IMR-90 (cell line): ENCODE results near the gene PLXDC1. TPM values are rescaled to one million over a fixed set of nuclear protein-coding genes. Genes with fewer than 3 reads are reported as not detected.

Experiments used
- ATAC-seq: fragments of 200-7000 bp; cut with Tn5 transposase; 2 replicates; pipeline ENCODE4 v1.9.1; 2020; ENCODE audit warnings: low read depth, mild to moderate bottlenecking, moderate library complexity
- BruUV-seq: library from RNA; stranded (reverse); fragments of 400-500 nt; replicated peaks from 2 replicates; lab custom pipeline; 2021; lab: Mats Ljungman, UMichigan
- CTCF ChIA-PET: fragments of 300-600 bp; formaldehyde crosslinking; extraction: SDS; loops from one replicate; lab custom pipeline; 2021; ENCODE audit warnings: antibody characterized with exemption; lab: Yijun Ruan, JAX
- POLR2A ChIA-PET: fragments of 300-600 bp; sonication (Branson Sonifier 250); formaldehyde crosslinking; loops from one replicate; lab custom pipeline; 2022; ENCODE audit warnings: antibody characterized with exemption; ENCODE audit not compliant: unreplicated experiment; lab: Charles Lee
- DNase-seq: peaks from one replicate; pipeline ENCODE4 v3.0.0; 2013
- H2AFZ ChIP-seq: replicated peaks from 2 replicates; pipeline ENCODE3; 2013; ENCODE audit warnings: low read length, mild to moderate bottlenecking; ENCODE audit not compliant: poor library complexity
- H2AK5ac ChIP-seq: 2 replicates; pipeline ENCODE4 v1.6.1; 2013; ENCODE audit warnings: low read depth, low read length, inconsistent platforms
- H2AK9ac ChIP-seq: replicated peaks from 2 replicates; pipeline ENCODE3; 2013; ENCODE audit warnings: mild to moderate bottlenecking, low read depth, low read length, moderate library complexity; ENCODE audit not compliant: poor library complexity
- H2BK120ac ChIP-seq: 2 replicates; pipeline ENCODE4 v1.6.1; 2013; ENCODE audit warnings: low read depth, low read length, inconsistent platforms
- H2BK15ac ChIP-seq: 3 replicates; pipeline ENCODE4 v1.6.1; 2013; ENCODE audit warnings: low read depth, low read length, inconsistent platforms
- H2BK20ac ChIP-seq: 2 replicates; pipeline ENCODE4 v1.6.1; 2013; ENCODE audit warnings: low read depth, mild to moderate bottlenecking, inconsistent platforms, low read length, moderate library complexity
- H2BK5ac ChIP-seq: 2 replicates; pipeline ENCODE4 v1.6.1; 2013; ENCODE audit warnings: mild to moderate bottlenecking, low read depth, low read length, inconsistent platforms; ENCODE audit not compliant: poor library complexity, severe bottlenecking
- H3K14ac ChIP-seq: replicated peaks from 2 replicates; pipeline ENCODE4 v1.6.1; 2013; ENCODE audit warnings: low read depth, low read length, inconsistent platforms
- H3K18ac ChIP-seq: 2 replicates; pipeline ENCODE4 v1.6.1; 2013; ENCODE audit warnings: low read depth, low read length, control low read depth
- H3K23ac ChIP-seq: 2 replicates; pipeline ENCODE4 v1.6.1; 2013; ENCODE audit warnings: low read depth, low read length, inconsistent platforms
- H3K27ac ChIP-seq: 2 replicates; pipeline ENCODE4 v1.5.1; 2013; ENCODE audit warnings: mild to moderate bottlenecking, control low read depth, low read length; ENCODE audit not compliant: insufficient read depth
- H3K27me3 ChIP-seq: 2 replicates; pipeline ENCODE4 v1.6.1; 2013; ENCODE audit warnings: low read length; ENCODE audit not compliant: control insufficient read depth, insufficient read depth
- H3K36me3 ChIP-seq: 2 replicates; pipeline ENCODE4 v1.6.1; 2013; ENCODE audit warnings: low read length, mixed read lengths; ENCODE audit not compliant: control insufficient read depth, insufficient read depth
- H3K4ac ChIP-seq: 2 replicates; pipeline ENCODE4 v1.6.1; 2013; ENCODE audit warnings: low read depth, low read length, inconsistent platforms
- H3K4me1 ChIP-seq: 2 replicates; pipeline ENCODE4 v1.6.1; 2013; ENCODE audit warnings: low read length, mixed read lengths; ENCODE audit not compliant: control insufficient read depth, insufficient read depth
- H3K4me2 ChIP-seq: 2 replicates; pipeline ENCODE4 v1.6.1; 2013; ENCODE audit warnings: low read depth, mild to moderate bottlenecking, control low read depth, low read length, moderate library complexity
- H3K4me3 ChIP-seq: 2 replicates; pipeline ENCODE4 v1.5.1; 2013; ENCODE audit warnings: low read depth, mild to moderate bottlenecking, control low read depth, low read length, moderate library complexity; ENCODE audit not compliant: insufficient read depth
- H3K56ac ChIP-seq: 2 replicates; pipeline ENCODE4 v1.6.1; 2013; ENCODE audit warnings: low read length, inconsistent platforms; ENCODE audit not compliant: insufficient read depth; ENCODE audit errors: extremely low read depth
- H3K79me1 ChIP-seq, 2 experiments: 2 replicates each; pipeline ENCODE4 v1.6.1; 2013; ENCODE audit warnings: low read length in 2 of 2, inconsistent platforms in 1 of 2, low read depth in 1 of 2
- H3K9ac ChIP-seq: 2 replicates; pipeline ENCODE4 v1.6.1; 2013; ENCODE audit warnings: low read depth, low read length, control low read depth
- H3K9me1 ChIP-seq: 2 replicates; pipeline ENCODE4 v1.6.1; 2013; ENCODE audit warnings: low read length, inconsistent platforms; ENCODE audit not compliant: insufficient read depth
- H3K9me3 ChIP-seq: 2 replicates; pipeline ENCODE4 v1.6.1; 2013; ENCODE audit warnings: low read length; ENCODE audit not compliant: control insufficient read depth, insufficient read depth
- H4K20me1 ChIP-seq: 2 replicates; pipeline ENCODE4 v1.6.1; 2013; ENCODE audit warnings: low read length, inconsistent platforms; ENCODE audit not compliant: insufficient read depth
- H4K5ac ChIP-seq: 2 replicates; pipeline ENCODE4 v1.6.1; 2013; ENCODE audit warnings: mild to moderate bottlenecking, low read depth, low read length, control low read depth
- H4K8ac ChIP-seq, 2 experiments: 2 replicates each; pipeline ENCODE4 v1.6.1; 2013; ENCODE audit warnings: low read depth in 2 of 2, low read length in 2 of 2, control low read depth in 1 of 2, inconsistent platforms in 1 of 2
- H4K91ac ChIP-seq: 2 replicates; pipeline ENCODE4 v1.6.1; 2013; ENCODE audit warnings: low read depth, low read length, inconsistent platforms; ENCODE audit not compliant: insufficient read depth
- BHLHE40 ChIP-seq: fragments of 150-350 bp; IDR thresholded peaks from 2 replicates; pipeline ENCODE4 v1.6.1; 2016; ENCODE audit warnings: mild to moderate bottlenecking, low read depth, low read length
- CEBPB ChIP-seq: IDR thresholded peaks from 2 replicates; pipeline ENCODE4 v1.6.1; 2012; ENCODE audit warnings: low read depth, low read length, improper control_type of control experiment
- CHD1 ChIP-seq: IDR thresholded peaks from 2 replicates; pipeline ENCODE4 v1.6.1; 2012; ENCODE audit warnings: low read depth, low read length, improper control_type of control experiment
- CTCF ChIP-seq: conservative IDR thresholded peaks from 2 replicates; pipeline ENCODE4 v1.5.1; 2012; ENCODE audit warnings: mild to moderate bottlenecking, low read depth, low read length, improper control_type of control experiment
- ELK1 ChIP-seq: fragments of 150-350 bp; IDR thresholded peaks from 2 replicates; pipeline ENCODE4 v1.6.1; 2016; ENCODE audit warnings: low read depth, mild to moderate bottlenecking, low read length, moderate library complexity, borderline replicate concordance
- FOS ChIP-seq: fragments of 150-350 bp; IDR thresholded peaks from 2 replicates; pipeline ENCODE4 v1.6.1; 2016; ENCODE audit warnings: low read depth, low read length
- MAFK ChIP-seq: IDR thresholded peaks from 2 replicates; pipeline ENCODE4 v1.6.1; 2012; ENCODE audit warnings: low read depth, low read length, improper control_type of control experiment
- MAZ ChIP-seq: IDR thresholded peaks from 2 replicates; pipeline ENCODE4 v1.6.1; 2012; ENCODE audit warnings: low read depth, mild to moderate bottlenecking, low read length, improper control_type of control experiment, moderate library complexity, borderline replicate concordance
- MXI1 ChIP-seq: IDR thresholded peaks from 2 replicates; pipeline ENCODE4 v1.6.1; 2012; ENCODE audit warnings: low read depth, mild to moderate bottlenecking, low read length, moderate library complexity, borderline replicate concordance
- NFE2L2 ChIP-seq: fragments of 150-350 bp; IDR thresholded peaks from 2 replicates; pipeline ENCODE4 v1.6.1; 2016; ENCODE audit warnings: low read depth, mild to moderate bottlenecking, low read length
- POLR2A ChIP-seq: IDR thresholded peaks from 2 replicates; pipeline ENCODE4 v1.6.1; 2012; ENCODE audit warnings: mild to moderate bottlenecking, low read depth, low read length
- RAD21 ChIP-seq: IDR thresholded peaks from 2 replicates; pipeline ENCODE4 v1.6.1; 2012; ENCODE audit warnings: low read length, improper control_type of control experiment
- RCOR1 ChIP-seq: IDR thresholded peaks from 2 replicates; pipeline ENCODE4 v1.6.1; 2012; ENCODE audit warnings: mild to moderate bottlenecking, low read length, improper control_type of control experiment; ENCODE audit not compliant: insufficient replicate concordance
- RFX5 ChIP-seq: IDR thresholded peaks from 2 replicates; pipeline ENCODE4 v1.8.0; 2012; ENCODE audit warnings: low read depth, mild to moderate bottlenecking, low read length, moderate library complexity
- SMC3 ChIP-seq: fragments of 150-350 bp; IDR thresholded peaks from 2 replicates; pipeline ENCODE4 v1.6.1; 2016; ENCODE audit warnings: low read depth, mild to moderate bottlenecking, antibody characterized with exemption, low read length, moderate library complexity
- USF2 ChIP-seq: fragments of 150-350 bp; IDR thresholded peaks from 2 replicates; pipeline ENCODE4 v1.6.1; 2017; ENCODE audit warnings: mild to moderate bottlenecking, antibody characterized with exemption, low read length, low read depth
- WGBS, 2 experiments: methylation state at CpG; one replicate each; pipeline versions ENCODE4 v1.1.5 to v1.1.7; 2013; ENCODE audit warnings: missing lambda C conversion rate in 2 of 2; ENCODE audit not compliant: insufficient read length in 1 of 2; ENCODE audit errors: extremely low coverage in 2 of 2; 5-methylcytosine and 5-hydroxymethylcytosine counted together
- dilution Hi-C: fragments of 300-500 bp; cut with HindIII; formaldehyde crosslinking; loops from one replicate; pipeline ENCODE4 v1.14.3; 2018; ENCODE audit warnings: low sequenced_read_pairs; ENCODE audit not compliant: unreplicated experiment
- in situ Hi-C: fragments of 300-500 bp; cut with MboI; formaldehyde crosslinking; loops from 3 replicates; pipeline ENCODE4 v1.14.3; 2019; ENCODE audit warnings: low sequenced_read_pairs, inconsistent platforms, mixed read lengths
- intact Hi-C: fragments of 100-400 bp; cut with micrococcal nuclease; formaldehyde crosslinking; loops from 2 replicates; pipeline ENCODE4 v1.10.0; 2022
- polyA plus RNA-seq, 3 experiments: library from polyadenylated mRNA; depleted of rRNA; stranded (reverse); fragments of >200 nt; gene quantifications; 2 replicates each; pipeline ENCODE4 v1.2.3, GENCODE V29; 2012; ENCODE audit warnings: low replicate concordance in 1 of 3
- total RNA-seq: library from RNA; depleted of rRNA; stranded (reverse); fragments of >200 nt; gene quantifications from 2 replicates; pipeline ENCODE4 v1.2.3, GENCODE V29; 2012

Gene PLXDC1
- total and polyA plus RNA-seq, 2 of the 4 experiments (the other 2 are of a cell fraction): under 0.01 to 0.50 TPM

GRCh38 chr17:39194985-39195524 lies 43.6 kb upstream of the PLXDC1 start:
- no peak overlapping the region for H3K4me3 ChIP-seq
- intact Hi-C loops (no loop called here), in situ Hi-C loops (no loop called here), dilution Hi-C loops (no loop called here)
- peak overlapping the region; percentile 78 for H2AK5ac ChIP-seq
- no peak overlapping the region for H4K5ac ChIP-seq
- no peaks in the 10 kb centered on the region for H3K27me3 ChIP-seq
- H2BK120ac ChIP-seq: no peak overlapping the region
- no peak overlapping the region for H3K14ac ChIP-seq
- H3K18ac ChIP-seq: no peak overlapping the region
- H3K23ac ChIP-seq: peak overlapping the region; percentile 25; the same call in 1 of the 2 replicates
- no peak for TF ChIP-seq SMC3
- TF ChIP-seq CTCF: no peak
- TF ChIP-seq FOS: no peak
- TF ChIP-seq RFX5: no peak
- TF ChIP-seq MAZ: no peak
- TF ChIP-seq BHLHE40: no peak
- TF ChIP-seq POLR2A: no peak
- TF ChIP-seq CEBPB: no peak
- no peak for TF ChIP-seq NFE2L2
- no peak for TF ChIP-seq CHD1
- TF ChIP-seq MAFK: no peak
- no peak for TF ChIP-seq USF2
- TF ChIP-seq MXI1: no peak
- no peak for TF ChIP-seq RAD21
- no peak for TF ChIP-seq RCOR1
- TF ChIP-seq ELK1: no peak
- H2AFZ ChIP-seq: no peak overlapping the region
- H3K4me2 ChIP-seq: no peak overlapping the region
- no peak overlapping the region for H3K4ac ChIP-seq
- whole genome bisulfite sequencing, 2 experiments: no CpG with 5 or more reads among the region's 10 CpGs
- POLR2A ChIA-PET: no interaction called here
- BruUV-seq: no TSS peak
- DNase-seq (no peak), ATAC-seq (no peak)
- peaks cover 26% of the 10 kb centered on the region for H3K9me1 ChIP-seq
- H3K56ac ChIP-seq: no peak overlapping the region
- H2BK15ac ChIP-seq: no peak overlapping the region
- 0 out of 2 replicates have a peak overlapping the region, but pooled peaks have one; percentile 47 for H2BK20ac ChIP-seq
- H4K91ac ChIP-seq: no peak overlapping the region
- peaks cover 29 to 61% of the 10 kb centered on the region in 2 experiments for H3K79me1 ChIP-seq
- H3K9me3 ChIP-seq: no peaks in the 10 kb centered on the region
- H3K9ac ChIP-seq: no peak overlapping the region
- H2BK5ac ChIP-seq: no peak overlapping the region
- no peak overlapping the region; a peak in 1 of 4 replicates for H4K8ac ChIP-seq
- peaks cover 26% of the 10 kb centered on the region for H3K36me3 ChIP-seq
- peaks cover 19% of the 10 kb centered on the region for H3K4me1 ChIP-seq
- H3K27ac ChIP-seq: no peak overlapping the region
- CTCF ChIA-PET: no interaction called here
- peaks cover 22% of the 10 kb centered on the region for H4K20me1 ChIP-seq
- H2AK9ac ChIP-seq: peak overlapping the region; percentile 82
